Hypothalamus (tissue), 51 donors: ENCODE measurements around the gene KRT5.
"Not testable (repeated sequence)": the region's sequence is repeated elsewhere in the genome, so short reads cannot be mapped to it uniquely, and the experiment has no call there.

ENCODE experiments used
- DNase-seq, 51 donors: peaks; one replicate each; lab custom pipeline; 2025; lab: John Stamatoyannopoulos, UW

Gene KRT5

DNA sequence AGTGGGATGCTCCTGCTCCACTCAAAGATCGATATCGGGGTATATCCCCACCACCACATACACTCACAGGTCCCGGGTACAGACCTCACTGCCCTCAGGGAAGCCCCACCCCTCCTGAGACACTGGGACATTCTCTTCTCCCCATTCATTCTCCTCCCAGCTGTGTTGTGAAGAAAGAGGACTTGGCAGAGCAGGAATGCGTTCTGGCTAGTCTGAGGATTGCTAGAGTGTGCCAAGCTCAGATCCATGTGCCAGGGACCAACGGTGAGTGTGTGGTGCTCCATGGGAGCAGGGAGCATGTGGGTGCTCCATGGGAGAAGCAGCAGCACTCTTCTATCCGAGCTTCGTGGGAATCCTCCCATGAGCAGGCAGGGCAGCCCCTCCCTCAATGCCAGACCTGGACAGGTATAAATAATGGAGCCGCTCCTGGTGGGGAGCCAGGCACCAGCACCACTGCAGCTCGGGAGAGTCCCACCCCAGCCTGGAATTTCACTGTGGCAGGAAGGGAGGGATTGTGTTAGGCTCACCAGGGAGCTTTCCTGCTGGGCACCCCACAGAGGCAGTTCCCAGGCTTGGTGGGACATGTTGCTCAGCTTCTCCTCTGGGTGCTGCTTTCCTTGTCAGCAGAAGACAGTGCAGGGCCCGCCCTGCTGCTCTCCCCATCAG is 2.3 kb upstream of the KRT5 start:
- peak in 3 of 51 donors; percentile 9 to 25 (median 16) for DNase-seq

- no peak for DNase-seq
Observed at GRCh38 chr12:52521568-52522266, 1.5 kb upstream of the KRT5 start.

DNA sequence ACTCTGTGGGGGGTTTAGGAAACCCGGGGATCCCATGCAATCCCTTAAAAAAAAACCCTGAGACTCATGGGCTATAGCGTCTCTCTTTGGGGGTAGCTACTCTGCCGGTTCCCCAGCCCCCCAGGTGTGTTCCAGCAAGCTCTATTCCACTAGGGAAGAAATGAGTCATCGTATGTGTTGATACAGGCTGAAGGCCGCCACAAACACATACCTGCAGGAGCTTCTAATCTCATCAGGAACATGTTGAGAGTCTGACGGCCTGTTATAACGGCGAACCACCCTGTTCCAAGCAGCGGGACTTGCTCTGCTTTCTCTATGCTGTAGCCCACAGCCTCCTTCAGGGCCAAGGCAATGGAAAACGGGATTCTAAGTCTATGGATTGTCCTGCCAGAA is 977 bp upstream of the KRT5 start:
- DNase-seq = no peak

- no peak for DNase-seq
Observed at GRCh38 chr12:52519387-52519703, 849 bp downstream of the KRT5 start.

DNA sequence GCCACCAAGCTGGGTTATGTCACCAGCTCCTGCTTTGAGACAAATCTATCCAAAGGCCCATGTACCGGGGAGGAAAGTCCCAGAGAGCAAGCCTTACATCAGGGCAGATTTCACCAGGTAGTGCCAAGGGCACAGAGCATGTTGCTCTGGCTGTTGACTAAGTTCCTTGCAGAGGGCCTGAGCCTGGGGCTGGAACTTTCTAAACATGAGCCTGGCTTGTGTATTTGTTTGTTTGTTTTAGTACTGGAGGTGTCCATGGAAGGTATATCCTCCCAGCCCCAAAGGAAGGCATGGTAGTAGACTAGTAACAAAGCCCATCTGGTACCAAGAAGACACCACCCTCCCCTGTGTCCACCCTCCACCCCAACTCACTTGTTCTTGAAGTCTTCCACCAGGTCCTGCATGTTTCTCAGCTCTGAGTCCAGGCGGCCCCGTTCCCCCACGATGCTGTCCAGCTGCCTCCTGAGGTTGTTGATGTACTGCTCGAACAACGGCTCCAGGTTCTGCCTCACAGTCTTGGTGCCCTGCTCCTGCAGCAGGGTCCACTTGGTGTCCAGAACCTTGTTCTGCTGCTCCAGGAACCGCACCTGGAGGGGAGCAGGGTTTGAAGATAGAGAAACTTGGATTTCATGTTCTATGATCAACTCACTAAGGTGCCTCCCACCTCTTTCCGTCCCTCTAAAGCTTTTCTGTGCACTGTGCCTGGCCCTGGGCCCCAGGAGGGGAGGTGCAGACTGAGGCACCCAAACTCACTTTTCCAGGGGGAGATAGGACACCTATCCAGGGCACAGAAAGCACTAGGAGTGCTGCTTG is 1.4 kb downstream of the KRT5 start:
- DNase-seq = no peak

DNA sequence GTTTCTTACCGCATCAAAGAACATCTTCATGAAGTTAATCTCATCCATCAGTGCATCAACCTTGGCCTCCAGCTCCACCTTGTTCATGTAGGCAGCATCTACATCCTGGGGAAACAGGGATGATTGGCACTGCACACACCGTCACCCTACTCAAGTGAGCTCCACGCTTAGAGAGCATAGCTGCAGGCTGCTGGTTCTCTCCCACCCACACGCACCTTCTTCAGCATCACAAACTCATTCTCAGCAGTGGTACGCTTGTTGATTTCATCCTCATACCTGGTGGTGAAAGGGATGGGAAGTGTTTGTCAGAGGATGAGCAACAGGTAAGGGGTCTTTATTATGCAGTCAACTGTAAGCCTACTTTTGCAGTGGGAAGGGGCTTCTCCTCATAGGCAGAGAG is 2.3 kb downstream of the KRT5 start:
- peak in 1 of 51 donors; percentile 15 for DNase-seq

DNA sequence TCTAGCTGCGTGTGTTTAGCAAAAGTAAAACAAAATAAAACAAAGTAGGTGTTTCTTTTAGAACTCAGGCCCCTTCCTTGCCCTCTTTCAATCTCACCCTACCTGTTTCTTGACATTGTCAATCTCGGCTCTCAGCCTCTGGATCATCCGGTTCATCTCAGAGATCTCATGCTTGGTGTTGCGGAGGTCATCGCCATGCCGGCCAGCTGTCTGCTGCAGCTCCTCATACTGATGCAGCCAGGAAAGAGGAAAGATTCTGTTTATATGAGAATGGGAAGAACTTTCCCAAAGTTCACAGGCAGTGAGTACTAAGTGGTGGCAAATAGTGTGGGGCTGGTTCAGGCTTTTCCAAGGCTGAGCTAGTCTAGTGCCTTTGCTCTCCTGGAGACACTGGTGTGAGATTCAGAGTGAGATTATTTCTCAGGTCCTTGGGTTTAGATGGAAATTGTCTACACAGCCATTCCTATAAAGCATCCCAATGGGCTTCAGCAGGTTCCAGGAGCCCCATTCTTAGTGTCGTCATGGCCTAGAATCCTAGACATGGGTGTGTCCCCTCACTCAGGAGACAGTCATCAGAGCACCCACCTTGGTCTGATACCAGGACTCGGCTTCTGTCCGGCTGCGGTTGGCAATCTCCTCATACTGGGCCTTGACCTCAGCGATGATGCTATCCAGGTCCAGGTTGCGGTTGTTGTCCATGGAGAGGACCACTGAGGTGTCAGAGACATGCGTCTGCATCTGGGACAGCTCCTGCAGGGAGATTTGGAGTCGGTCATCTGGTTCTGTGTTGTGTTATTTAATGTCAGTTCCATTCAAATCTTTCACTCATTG is 3.0 kb downstream of the KRT5 start:
- no peak for DNase-seq

DNA sequence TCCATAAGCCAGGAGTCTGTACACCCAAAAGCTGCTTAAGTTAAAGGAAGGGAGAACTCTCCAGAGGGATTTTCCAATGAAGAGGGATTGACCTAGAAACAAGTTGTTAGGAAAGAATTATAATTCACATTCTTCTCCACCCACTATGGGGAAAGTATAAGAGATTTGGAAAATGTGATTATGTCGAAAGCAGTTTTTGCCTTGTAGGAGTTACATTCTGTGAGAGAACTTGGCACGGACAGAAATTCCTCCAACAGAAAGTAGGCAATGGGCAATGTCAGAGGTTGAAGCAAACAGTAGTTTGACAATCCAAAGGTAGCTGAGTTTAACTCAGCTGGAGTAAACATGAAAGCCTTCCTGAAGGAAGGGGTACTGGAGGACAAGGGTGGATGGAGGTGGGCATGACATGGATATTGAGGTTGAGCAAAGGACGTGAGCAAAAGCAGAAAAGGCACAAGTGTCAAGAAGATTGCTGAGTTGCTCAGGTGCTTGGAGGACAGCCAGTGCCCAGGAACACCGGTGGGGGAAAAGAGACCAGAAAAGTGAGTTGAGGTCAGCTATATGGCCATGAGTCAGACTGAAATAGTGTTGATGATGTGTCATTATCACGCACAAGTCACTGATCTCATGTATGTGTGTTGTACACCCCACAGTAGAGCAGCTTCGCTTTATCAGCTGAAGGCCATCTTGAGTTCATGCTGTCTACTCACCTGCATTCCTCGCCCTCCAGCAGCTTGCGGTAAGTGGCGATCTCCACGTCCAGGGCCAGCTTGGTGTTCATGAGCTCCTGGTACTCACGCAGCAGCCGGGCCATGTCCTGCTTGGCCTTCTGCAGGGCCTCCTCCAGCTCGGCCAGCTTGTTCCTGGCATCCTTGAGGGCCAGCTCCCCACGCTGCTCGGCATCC is 4.0 kb downstream of the KRT5 start:
- DNase-seq = no peak

- no peak for DNase-seq
Observed at GRCh38 chr12:52515319-52515646, 4.9 kb downstream of the KRT5 start.

GRCh38 chr12:52514471-52515318 is 5.5 kb downstream of the KRT5 start:
- DNase-seq = no peak

GRCh38 chr12:52513736-52514135 is 6.5 kb downstream of the KRT5 start:
- no peak for DNase-seq

GRCh38 chr12:52508211-52508610 is 12.0 kb downstream of the KRT5 start:
- DNase-seq = no peak

- DNase-seq = peak in 1 of 51 donors; percentile 9
Observed at GRCh38 chr12:52506858-52507715, 13.1 kb downstream of the KRT5 start.

- DNase-seq = no peak
Observed at GRCh38 chr12:52502877-52503276, 17.3 kb downstream of the KRT5 start.

DNA sequence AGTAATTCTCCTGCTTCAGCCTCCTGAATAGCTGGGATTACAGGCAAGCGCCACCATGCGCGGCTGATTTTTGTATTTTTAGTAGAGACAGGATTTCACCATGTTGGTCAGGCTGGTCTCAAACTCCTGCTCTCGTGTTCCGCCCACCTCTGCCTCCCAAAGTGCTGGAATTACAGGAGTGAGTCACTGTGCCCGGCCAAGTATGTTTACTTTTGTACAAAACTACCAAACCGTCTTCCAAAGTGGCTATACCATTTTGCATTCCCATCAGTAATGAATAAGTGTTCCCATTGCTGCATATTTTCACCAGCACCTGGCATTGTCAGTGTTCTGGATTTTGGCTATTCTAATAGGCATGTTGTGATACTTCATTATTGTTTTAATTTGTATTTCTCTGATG is 18.7 kb downstream of the KRT5 start:
- no peak for DNase-seq

DNA sequence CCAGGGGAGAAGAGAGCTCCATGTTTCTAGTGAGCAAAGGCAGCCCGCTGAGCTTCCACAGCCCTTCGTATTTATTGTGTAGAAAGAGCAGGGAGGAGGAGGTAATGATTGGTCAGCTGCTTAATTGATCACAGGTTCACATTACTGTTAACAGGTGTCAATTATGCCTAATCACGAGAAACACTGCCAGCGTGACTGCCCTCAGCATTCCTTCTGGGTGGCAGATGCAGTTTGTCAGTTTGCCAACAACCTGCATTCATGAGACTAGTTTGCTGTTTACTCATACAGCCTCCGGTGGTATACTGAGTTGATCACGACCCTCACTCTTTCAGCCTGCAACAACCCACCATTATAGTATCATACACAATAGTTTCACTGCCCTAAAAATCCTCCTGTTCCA is 19.6 kb downstream of the KRT5 start:
- DNase-seq = not testable (repeated sequence)

- no peak for DNase-seq
Observed at GRCh38 chr12:52499806-52500560, 20.2 kb downstream of the KRT5 start.
